Thyroid gland (tissue), 4 donors: ENCODE data around the gene QPCT.

Source experiments
- POLR2A ChIP-seq, 2 donors: fragments of 450-650 bp; IDR thresholded peaks; one replicate each; pipeline ENCODE4 v1.6.1; 2017; ENCODE audit warnings: antibody characterized with exemption in 2 of 2, mild to moderate bottlenecking in 2 of 2, moderate library complexity in 1 of 2
- TF ChIP-seq, protein P1 (sequence below), 6 experiments: fragments of 200-600 bp in 3 of 6; fragments of 450-650 bp in 3 of 6; sonication (generic) in 3 of 6; IDR thresholded peaks; one replicate each; pipeline ENCODE4 v1.5.1; 2016 to 2019; ENCODE audit warnings: antibody characterized with exemption in 6 of 6, mild to moderate bottlenecking in 2 of 6, inconsistent platforms in 1 of 6, moderate library complexity in 1 of 6

DNA sequence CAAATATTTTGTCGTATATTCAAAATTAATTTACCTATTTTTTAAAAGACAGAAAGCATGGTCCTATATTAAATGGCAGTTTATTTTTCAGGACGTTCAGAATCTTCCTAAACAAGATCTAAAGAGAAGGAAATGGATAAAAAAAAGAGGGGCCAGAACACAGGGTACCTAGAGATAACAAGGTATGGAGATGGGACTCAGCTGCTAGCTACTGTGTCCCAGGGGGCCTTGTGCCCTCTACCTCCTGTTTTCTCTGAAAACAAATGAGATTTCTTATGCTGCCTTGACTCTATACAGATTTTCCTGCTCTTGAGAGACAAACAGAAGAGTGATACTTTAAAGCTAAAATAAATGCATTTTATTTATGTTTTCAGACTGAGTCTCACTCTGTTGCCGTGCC is 29.1 kb upstream of the QPCT start:
- no peak for TF ChIP-seq POLR2A (IDR thresholded peaks at IDR 0.05)
- TF ChIP-seq, protein P1, sequence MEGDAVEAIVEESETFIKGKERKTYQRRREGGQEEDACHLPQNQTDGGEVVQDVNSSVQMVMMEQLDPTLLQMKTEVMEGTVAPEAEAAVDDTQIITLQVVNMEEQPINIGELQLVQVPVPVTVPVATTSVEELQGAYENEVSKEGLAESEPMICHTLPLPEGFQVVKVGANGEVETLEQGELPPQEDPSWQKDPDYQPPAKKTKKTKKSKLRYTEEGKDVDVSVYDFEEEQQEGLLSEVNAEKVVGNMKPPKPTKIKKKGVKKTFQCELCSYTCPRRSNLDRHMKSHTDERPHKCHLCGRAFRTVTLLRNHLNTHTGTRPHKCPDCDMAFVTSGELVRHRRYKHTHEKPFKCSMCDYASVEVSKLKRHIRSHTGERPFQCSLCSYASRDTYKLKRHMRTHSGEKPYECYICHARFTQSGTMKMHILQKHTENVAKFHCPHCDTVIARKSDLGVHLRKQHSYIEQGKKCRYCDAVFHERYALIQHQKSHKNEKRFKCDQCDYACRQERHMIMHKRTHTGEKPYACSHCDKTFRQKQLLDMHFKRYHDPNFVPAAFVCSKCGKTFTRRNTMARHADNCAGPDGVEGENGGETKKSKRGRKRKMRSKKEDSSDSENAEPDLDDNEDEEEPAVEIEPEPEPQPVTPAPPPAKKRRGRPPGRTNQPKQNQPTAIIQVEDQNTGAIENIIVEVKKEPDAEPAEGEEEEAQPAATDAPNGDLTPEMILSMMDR (IDR thresholded peaks at IDR 0.05) = no peak
